K562 (cell line): ENCODE results near the gene TPRG1L. TPM values are rescaled to one million over a fixed set of nuclear protein-coding genes. Genes with fewer than 3 reads are reported as not detected.
A peak's percentile ranks its signal among the peaks of the same experiment; 100 is the strongest.

Source experiments
- ATF1 ChIP-seq, 2 experiments: fragments of 450-650 bp in 1 of 2; IDR thresholded peaks; 2 replicates each; pipeline ENCODE4 v1.6.1; 2016; ENCODE audit warnings: missing compliant biosample characterization in 1 of 2, missing genetic modification characterization in 1 of 2
- CEBPB ChIP-seq: fragments of 450-650 bp; IDR thresholded peaks from 2 replicates; pipeline ENCODE4 v1.6.1; 2016; ENCODE audit warnings: missing genetic modification characterization, missing compliant biosample characterization
- COPS2 ChIP-seq: fragments of 450-650 bp; conservative IDR thresholded peaks from 2 replicates; pipeline ENCODE4 v1.6.1; 2016; ENCODE audit warnings: mild to moderate bottlenecking, moderate library complexity
- CSDE1 ChIP-seq, 2 experiments: fragments of 450-650 bp; IDR thresholded peaks; 2 replicates each; pipeline ENCODE4 v1.6.1; 2016; ENCODE audit warnings: mild to moderate bottlenecking in 1 of 2
- FUS ChIP-seq: fragments of 200-400 bp; formaldehyde crosslinking; optimal IDR thresholded peaks from 2 replicates; pipeline ENCODE3; 2017; ENCODE audit warnings: low read depth, low read length
- KLF13 ChIP-seq: fragments of 450-650 bp; IDR thresholded peaks from 2 replicates; pipeline ENCODE4 v1.6.1; 2016; ENCODE audit warnings: missing genetic modification characterization, low read depth, mild to moderate bottlenecking, missing compliant biosample characterization, moderate library complexity, borderline replicate concordance
- MAFF ChIP-seq: IDR thresholded peaks from 2 replicates; pipeline ENCODE4 v1.6.1; 2012; ENCODE audit warnings: low read length, improper control_type of control experiment
- NELFE ChIP-seq: IDR thresholded peaks from 2 replicates; pipeline ENCODE4 v1.6.1; 2011; ENCODE audit warnings: mild to moderate bottlenecking; ENCODE audit not compliant: insufficient read depth, insufficient read length
- PHF20 ChIP-seq: fragments of 450-650 bp; IDR thresholded peaks from 2 replicates; pipeline ENCODE4 v1.6.1; 2018; ENCODE audit not compliant: partially characterized antibody
- SIRT6 ChIP-seq: IDR thresholded peaks from one replicate; pipeline ENCODE4 v1.6.1; 2012; ENCODE audit warnings: low read depth, mild to moderate bottlenecking, control low read depth, inconsistent platforms, low read length, moderate library complexity
- SMAD4 ChIP-seq: fragments of 250-450 bp; sonication (Bioruptor Pico); conservative IDR thresholded peaks from 2 replicates; pipeline ENCODE4 v1.8.0; 2021; ENCODE audit warnings: inconsistent platforms, mild to moderate bottlenecking, moderate library complexity
- SPI1 ChIP-seq: IDR thresholded peaks from 2 replicates; pipeline ENCODE4 v1.6.1; 2011; ENCODE audit warnings: low read depth, low read length, control low read depth, borderline replicate concordance
- TBL1XR1 ChIP-seq, 2 experiments: IDR thresholded peaks; 2 replicates each; pipeline ENCODE4 v1.6.1; 2012; ENCODE audit warnings: improper control_type of control experiment in 2 of 2, low read length in 2 of 2, mild to moderate bottlenecking in 1 of 2
- ZFX ChIP-seq: sonication (generic); formaldehyde crosslinking; IDR thresholded peaks from 2 replicates; pipeline ENCODE4 v1.8.0; 2022; ENCODE audit warnings: mild to moderate bottlenecking, missing genetic modification reagents, moderate library complexity
- ZNF124 ChIP-seq: sonication (generic); formaldehyde crosslinking; IDR thresholded peaks from 2 replicates; pipeline ENCODE4 v1.8.1; 2022; ENCODE audit warnings: missing genetic modification reagents
- ZNF274 ChIP-seq: IDR thresholded peaks from 2 replicates; pipeline ENCODE4 v1.6.1; 2011; ENCODE audit warnings: low read depth, mild to moderate bottlenecking, low read length, moderate library complexity, borderline replicate concordance
- polyA plus RNA-seq, 8 experiments: library from polyadenylated mRNA; depleted of rRNA in 4 of 8; stranded (reverse) in 5 of 8; unstranded in 3 of 8; fragments of >200 nt; fragmentation: Nextera tagmentation in 2 of 8; fragmentation: Illumina TruSeq in 1 of 8; extraction: Ambion mirVana in 2 of 8; extraction: Trizol in 1 of 8; gene quantifications; 2 replicates each; pipeline versions ENCODE4 v1.2.1 to v1.2.3, GENCODE V29; 2011 to 2014; ENCODE audit warnings: inconsistent platforms in 1 of 8, missing spikeins in 1 of 8
- total RNA-seq, 7 experiments: library from RNA; depleted of rRNA in 6 of 7; stranded (reverse); fragments of >200 nt in 6 of 7; fragmentation: Illumina TruSeq in 2 of 7; extraction: Trizol in 2 of 7; gene quantifications; 2 replicates each; pipeline versions ENCODE4 v1.2.1 to v1.2.3, GENCODE V29; 2011 to 2021; ENCODE audit warnings: low replicate concordance in 1 of 7
- TF ChIP-seq, protein P1 (sequence below), 2 experiments: fragments of 450-650 bp; formaldehyde crosslinking in 1 of 2; IDR thresholded peaks; 2 replicates each; pipeline versions ENCODE4 v1.4.0 to v1.6.1; 2014 to 2020; ENCODE audit warnings: mild to moderate bottlenecking in 2 of 2, borderline replicate concordance in 1 of 2, low read depth in 1 of 2
- TF ChIP-seq, protein P2 (sequence below): fragments of 450-650 bp; formaldehyde crosslinking; IDR thresholded peaks from 2 replicates; pipeline ENCODE4 v1.4.0; 2022; ENCODE audit warnings: missing genetic modification characterization

Gene TPRG1L
- total and polyA plus RNA-seq, 9 of the 15 experiments (the other 6 are each of a cell fraction or from before 2014, with no cell fraction given) = 1.6 to 11.0 (median 6.2) TPM

DNA sequence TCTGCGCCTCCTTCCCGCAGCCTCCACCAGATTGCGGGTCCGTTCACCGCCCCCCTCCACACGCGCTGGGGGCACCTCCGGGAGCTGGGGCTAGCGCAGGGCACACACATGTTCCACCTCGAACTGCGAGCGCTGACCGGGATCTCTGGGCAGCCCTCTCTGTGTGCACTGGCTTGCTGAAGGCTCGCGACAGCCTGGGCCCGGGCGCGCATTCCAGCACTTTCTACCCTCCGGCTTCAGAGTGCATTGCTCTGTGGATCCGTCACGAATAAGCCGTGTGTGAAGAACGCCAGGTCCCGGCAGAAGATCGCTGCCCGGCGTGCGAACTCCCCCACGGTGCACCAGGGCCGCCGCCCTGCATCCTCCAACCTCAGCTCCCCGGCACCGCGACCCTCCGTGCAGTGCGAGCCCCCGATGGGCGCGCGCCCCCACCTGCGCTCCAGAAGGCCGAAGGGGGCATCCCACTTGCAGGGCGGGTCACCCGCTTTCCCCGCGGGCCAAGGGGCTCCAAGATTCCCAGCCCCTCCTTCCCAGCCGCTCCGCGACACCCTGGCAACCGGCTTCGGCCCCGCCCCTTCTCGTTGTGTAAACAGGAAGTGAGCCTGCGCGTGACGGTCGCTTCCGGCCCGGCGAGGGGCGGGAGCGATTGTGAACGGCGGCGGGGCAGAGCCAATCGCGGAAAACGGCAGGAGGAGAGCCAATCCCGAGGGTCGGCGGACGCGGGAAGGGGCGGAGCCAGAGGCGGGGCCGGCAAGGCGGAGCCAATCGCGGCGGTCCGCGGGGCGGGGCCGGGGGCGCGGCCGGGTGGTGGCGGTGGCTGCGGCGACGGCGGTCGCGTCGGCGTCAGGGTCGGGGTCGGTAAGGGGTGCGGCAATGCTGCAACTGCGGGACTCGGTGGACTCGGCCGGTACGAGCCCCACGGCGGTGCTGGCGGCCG lies at the start of gene TPRG1L (continued):
- TF ChIP-seq, protein P1, sequence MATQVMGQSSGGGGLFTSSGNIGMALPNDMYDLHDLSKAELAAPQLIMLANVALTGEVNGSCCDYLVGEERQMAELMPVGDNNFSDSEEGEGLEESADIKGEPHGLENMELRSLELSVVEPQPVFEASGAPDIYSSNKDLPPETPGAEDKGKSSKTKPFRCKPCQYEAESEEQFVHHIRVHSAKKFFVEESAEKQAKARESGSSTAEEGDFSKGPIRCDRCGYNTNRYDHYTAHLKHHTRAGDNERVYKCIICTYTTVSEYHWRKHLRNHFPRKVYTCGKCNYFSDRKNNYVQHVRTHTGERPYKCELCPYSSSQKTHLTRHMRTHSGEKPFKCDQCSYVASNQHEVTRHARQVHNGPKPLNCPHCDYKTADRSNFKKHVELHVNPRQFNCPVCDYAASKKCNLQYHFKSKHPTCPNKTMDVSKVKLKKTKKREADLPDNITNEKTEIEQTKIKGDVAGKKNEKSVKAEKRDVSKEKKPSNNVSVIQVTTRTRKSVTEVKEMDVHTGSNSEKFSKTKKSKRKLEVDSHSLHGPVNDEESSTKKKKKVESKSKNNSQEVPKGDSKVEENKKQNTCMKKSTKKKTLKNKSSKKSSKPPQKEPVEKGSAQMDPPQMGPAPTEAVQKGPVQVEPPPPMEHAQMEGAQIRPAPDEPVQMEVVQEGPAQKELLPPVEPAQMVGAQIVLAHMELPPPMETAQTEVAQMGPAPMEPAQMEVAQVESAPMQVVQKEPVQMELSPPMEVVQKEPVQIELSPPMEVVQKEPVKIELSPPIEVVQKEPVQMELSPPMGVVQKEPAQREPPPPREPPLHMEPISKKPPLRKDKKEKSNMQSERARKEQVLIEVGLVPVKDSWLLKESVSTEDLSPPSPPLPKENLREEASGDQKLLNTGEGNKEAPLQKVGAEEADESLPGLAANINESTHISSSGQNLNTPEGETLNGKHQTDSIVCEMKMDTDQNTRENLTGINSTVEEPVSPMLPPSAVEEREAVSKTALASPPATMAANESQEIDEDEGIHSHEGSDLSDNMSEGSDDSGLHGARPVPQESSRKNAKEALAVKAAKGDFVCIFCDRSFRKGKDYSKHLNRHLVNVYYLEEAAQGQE (IDR thresholded peaks at IDR 0.05; ENCODE audit: borderline replicate concordance) = no peak
- TF ChIP-seq, protein P1 (CRISPR knock-in tag; IDR thresholded peaks at IDR 0.05; ENCODE audit: low read depth) = no peak
- TF ChIP-seq PHF20 (peak; percentile 67), ZNF124 (CRISPR knock-in tag) (no peak), MAFF (no peak), SIRT6 (no peak), NELFE (no peak), FUS (no peak), SPI1 (peak; percentile 87), ATF1 (CRISPR knock-in tag; IDR thresholded peaks at IDR 0.05) (peak; percentile 10; the same call in 1 of the 2 replicates), ATF1 (tag; IDR thresholded peaks at IDR 0.05) (peak; percentile 89), TBL1XR1 (IDR thresholded peaks at IDR 0.05; ENCODE audit: low read length in 2 of 2) (no peak), CEBPB (tag) (peak; percentile 64), CSDE1 (IDR thresholded peaks at IDR 0.05) (no peak), ZFX (CRISPR knock-in tag) (peak; percentile 46; the same call in 1 of the 2 replicates), KLF13 (tag) (peak; percentile 88; the same call in 1 of the 2 replicates), COPS2 (no peak), ZNF274 (no peak), SMAD4 (0 out of 2 replicates have a peak, but pooled peaks have one; percentile 19)
- TF ChIP-seq, protein P2, sequence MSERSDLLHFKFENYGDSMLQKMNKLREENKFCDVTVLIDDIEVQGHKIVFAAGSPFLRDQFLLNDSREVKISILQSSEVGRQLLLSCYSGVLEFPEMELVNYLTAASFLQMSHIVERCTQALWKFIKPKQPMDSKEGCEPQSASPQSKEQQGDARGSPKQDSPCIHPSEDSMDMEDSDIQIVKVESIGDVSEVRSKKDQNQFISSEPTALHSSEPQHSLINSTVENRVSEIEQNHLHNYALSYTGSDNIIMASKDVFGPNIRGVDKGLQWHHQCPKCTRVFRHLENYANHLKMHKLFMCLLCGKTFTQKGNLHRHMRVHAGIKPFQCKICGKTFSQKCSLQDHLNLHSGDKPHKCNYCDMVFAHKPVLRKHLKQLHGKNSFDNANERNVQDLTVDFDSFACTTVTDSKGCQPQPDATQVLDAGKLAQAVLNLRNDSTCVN (CRISPR knock-in tag) = no peak
